Mammary epithelial cell (primary cell): ENCODE results near the gene CPEB3.

Source experiments
- EZH2 ChIP-seq: IDR thresholded peaks from 2 replicates; pipeline ENCODE4 v1.6.1; 2012; ENCODE audit warnings: low read length, inconsistent platforms, borderline replicate concordance
- TF ChIP-seq, protein P1 (sequence below), 2 donors: IDR thresholded peaks in 1 of 2; conservative IDR thresholded peaks in 1 of 2; 2 replicates each; pipeline ENCODE4 v1.5.1; 2011 to 2012; ENCODE audit warnings: inconsistent platforms in 2 of 2, low read length in 2 of 2, mild to moderate bottlenecking in 2 of 2, control low read depth in 1 of 2, low read depth in 1 of 2; ENCODE audit not compliant: insufficient read depth in 1 of 2; ENCODE audit errors: extremely low read depth in 1 of 2

DNA sequence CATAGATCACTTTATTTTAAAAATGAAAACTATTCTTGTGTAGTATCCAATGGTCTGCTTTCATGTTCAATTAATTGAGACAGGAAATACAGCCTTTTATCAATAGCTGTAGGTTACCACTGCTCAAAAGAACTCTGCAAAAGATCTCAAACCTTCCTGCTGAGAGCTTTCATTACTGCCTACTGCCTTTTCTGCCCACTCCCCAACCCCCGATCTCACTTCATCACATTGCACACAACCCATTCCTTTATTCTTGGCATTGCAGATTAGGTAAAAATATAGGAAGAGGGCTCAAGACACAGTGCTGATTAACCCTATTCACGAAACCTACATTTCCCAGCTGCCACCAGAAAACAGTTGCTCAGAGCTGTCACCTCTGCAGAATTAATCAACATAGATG, 195.9 kb downstream of the CPEB3 start:
- TF ChIP-seq, protein P1, sequence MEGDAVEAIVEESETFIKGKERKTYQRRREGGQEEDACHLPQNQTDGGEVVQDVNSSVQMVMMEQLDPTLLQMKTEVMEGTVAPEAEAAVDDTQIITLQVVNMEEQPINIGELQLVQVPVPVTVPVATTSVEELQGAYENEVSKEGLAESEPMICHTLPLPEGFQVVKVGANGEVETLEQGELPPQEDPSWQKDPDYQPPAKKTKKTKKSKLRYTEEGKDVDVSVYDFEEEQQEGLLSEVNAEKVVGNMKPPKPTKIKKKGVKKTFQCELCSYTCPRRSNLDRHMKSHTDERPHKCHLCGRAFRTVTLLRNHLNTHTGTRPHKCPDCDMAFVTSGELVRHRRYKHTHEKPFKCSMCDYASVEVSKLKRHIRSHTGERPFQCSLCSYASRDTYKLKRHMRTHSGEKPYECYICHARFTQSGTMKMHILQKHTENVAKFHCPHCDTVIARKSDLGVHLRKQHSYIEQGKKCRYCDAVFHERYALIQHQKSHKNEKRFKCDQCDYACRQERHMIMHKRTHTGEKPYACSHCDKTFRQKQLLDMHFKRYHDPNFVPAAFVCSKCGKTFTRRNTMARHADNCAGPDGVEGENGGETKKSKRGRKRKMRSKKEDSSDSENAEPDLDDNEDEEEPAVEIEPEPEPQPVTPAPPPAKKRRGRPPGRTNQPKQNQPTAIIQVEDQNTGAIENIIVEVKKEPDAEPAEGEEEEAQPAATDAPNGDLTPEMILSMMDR (conservative IDR thresholded peaks at IDR 0.05 in 1 of 2, IDR thresholded peaks at IDR 0.05 in 1 of 2; ENCODE audit: extremely low read depth in 1 of 2, insufficient read depth in 1 of 2, low read depth in 1 of 2, low read length in 2 of 2), result no peak
- TF ChIP-seq EZH2, result no peak
